Glutamatergic neuron (in vitro differentiated cells): ENCODE data around the gene TMEM123. TPM values are rescaled to one million over a fixed set of nuclear protein-coding genes. Genes with fewer than 3 reads are reported as not detected.

Experiments
- DNase-seq: peaks from one replicate; pipeline ENCODE4 v3.0.0; 2022
- H3K27ac Mint-ChIP-seq: one replicate; pipeline ENCODE4 v1.8.0; 2020; ENCODE audit warnings: mild to moderate bottlenecking, mixed read lengths, inconsistent platforms; ENCODE audit not compliant: unreplicated experiment
- H3K27me3 Mint-ChIP-seq: one replicate; pipeline ENCODE4 v1.8.0; 2020; ENCODE audit warnings: mild to moderate bottlenecking, moderate library complexity, mixed read lengths, inconsistent platforms; ENCODE audit not compliant: unreplicated experiment
- H3K36me3 Mint-ChIP-seq: one replicate; pipeline ENCODE4 v1.8.0; 2020; ENCODE audit warnings: mild to moderate bottlenecking, mixed read lengths, inconsistent platforms; ENCODE audit not compliant: unreplicated experiment
- H3K4me1 Mint-ChIP-seq: one replicate; pipeline ENCODE4 v1.8.0; 2020; ENCODE audit warnings: mild to moderate bottlenecking, low read depth, mixed read lengths, inconsistent platforms; ENCODE audit not compliant: unreplicated experiment
- H3K4me3 Mint-ChIP-seq: one replicate; pipeline ENCODE4 v1.8.0; 2020; ENCODE audit warnings: mild to moderate bottlenecking, mixed read lengths, inconsistent platforms; ENCODE audit not compliant: unreplicated experiment
- H3K9me3 Mint-ChIP-seq: one replicate; pipeline ENCODE4 v1.8.0; 2020; ENCODE audit warnings: mild to moderate bottlenecking, moderate library complexity, mixed read lengths, inconsistent platforms; ENCODE audit not compliant: unreplicated experiment
- CTCF ChIP-seq: fragments of 200-600 bp; sonication (generic); IDR thresholded peaks from one replicate; pipeline ENCODE4 v1.5.0; 2021; ENCODE audit not compliant: partially characterized antibody, unreplicated experiment
- total RNA-seq: library from RNA; stranded (reverse); fragmentation: NEBNext Ultra II Directional; extraction: Animal tissue kit (Norgen Biotek cat#: 25700); gene quantifications from one replicate; pipeline ENCODE4 v1.2.1, GENCODE V29; 2021; ENCODE audit not compliant: unreplicated experiment

The TMEM123 gene
- total RNA-seq, 1 donor from 2014 or later: 18.1 TPM

- peaks cover 2% of the 10 kb centered on the region for H3K27me3 Mint-ChIP-seq
- DNase-seq: no peak
- TF ChIP-seq CTCF: no peak
- no peak overlapping the region for H3K27ac Mint-ChIP-seq
- no peak overlapping the region for H3K4me3 Mint-ChIP-seq
- H3K4me1 Mint-ChIP-seq: peaks cover 17% of the 10 kb centered on the region
- H3K9me3 Mint-ChIP-seq: peaks cover 5% of the 10 kb centered on the region
- H3K36me3 Mint-ChIP-seq: peaks cover 10% of the 10 kb centered on the region
Observed at GRCh38 chr11:102431404-102431803, 21.2 kb downstream of the TMEM123 start.

GRCh38 chr11:102430158-102430836 is 22.3 kb downstream of the TMEM123 start:
- Mint-ChIP-seq H3K27me3 (peaks cover 2% of the 10 kb centered on the region), H3K36me3 (peaks cover 10% of the 10 kb centered on the region), H3K9me3 (peaks cover 5% of the 10 kb centered on the region), H3K4me3 (no peak overlapping the region), H3K27ac (no peak overlapping the region), H3K4me1 (peaks cover 17% of the 10 kb centered on the region)
- DNase-seq: no peak
- no peak for TF ChIP-seq CTCF

- H3K27me3 Mint-ChIP-seq: peaks cover 2% of the 10 kb centered on the region
- peak overlapping the region; percentile 9 for H3K27ac Mint-ChIP-seq
- H3K36me3 Mint-ChIP-seq: peaks cover 10% of the 10 kb centered on the region
- no peak for TF ChIP-seq CTCF
- H3K4me3 Mint-ChIP-seq: no peak overlapping the region
- peaks cover 17% of the 10 kb centered on the region for H3K4me1 Mint-ChIP-seq
- no peak for DNase-seq
- peaks cover 5% of the 10 kb centered on the region for H3K9me3 Mint-ChIP-seq
Observed at GRCh38 chr11:102429691-102430090, 22.9 kb downstream of the TMEM123 start.

DNA sequence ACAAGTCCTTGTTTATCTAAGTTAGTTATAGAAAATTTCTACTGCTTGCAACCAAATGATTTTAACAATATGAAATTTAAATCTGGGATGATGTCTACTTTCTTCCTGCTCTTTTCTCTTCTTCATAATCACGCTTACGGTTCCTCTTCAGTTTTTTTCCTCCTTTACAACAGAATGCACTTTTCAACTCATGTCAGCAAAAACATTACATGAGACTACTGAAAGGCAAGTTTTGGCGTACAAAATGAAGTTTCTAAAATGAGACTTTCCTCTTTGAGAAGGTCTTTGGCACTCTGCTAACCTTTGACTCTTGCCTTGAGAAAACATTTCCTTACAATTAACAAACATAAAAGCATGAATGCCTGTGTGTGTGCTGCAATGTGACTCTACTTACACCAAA is 23.3 kb downstream of the TMEM123 start:
- TF ChIP-seq CTCF: no peak
- Mint-ChIP-seq H3K36me3 (peaks cover 10% of the 10 kb centered on the region), H3K27ac (peak overlapping the region; percentile 9), H3K4me1 (peaks cover 17% of the 10 kb centered on the region), H3K4me3 (no peak overlapping the region), H3K27me3 (peaks cover 2% of the 10 kb centered on the region), H3K9me3 (peaks cover 5% of the 10 kb centered on the region)
- DNase-seq: no peak

DNA sequence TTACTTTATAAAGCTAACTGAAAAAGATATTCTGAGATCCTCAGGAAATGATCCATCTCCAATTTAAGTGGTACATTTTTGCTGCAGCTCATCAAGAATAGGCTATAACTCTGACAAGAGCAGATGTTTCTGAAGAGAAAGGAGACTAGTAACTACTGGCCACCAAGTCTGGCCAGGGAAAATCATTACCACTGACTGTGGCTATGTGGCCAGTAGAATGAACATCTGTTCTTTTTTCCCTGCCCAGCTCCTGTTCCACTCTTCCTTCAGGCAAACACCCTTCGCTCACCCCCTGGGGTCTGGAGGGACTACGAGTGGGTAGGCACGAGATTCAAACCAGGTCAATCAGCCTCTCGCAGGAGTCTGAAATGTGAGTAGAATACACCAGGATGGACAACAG is 23.9 kb downstream of the TMEM123 start:
- no peak overlapping the region for H3K4me3 Mint-ChIP-seq
- no peak for TF ChIP-seq CTCF
- H3K4me1 Mint-ChIP-seq: peaks cover 17% of the 10 kb centered on the region
- peaks cover 10% of the 10 kb centered on the region for H3K36me3 Mint-ChIP-seq
- DNase-seq: peak; percentile 28
- H3K27me3 Mint-ChIP-seq: peaks cover 2% of the 10 kb centered on the region
- peaks cover 5% of the 10 kb centered on the region for H3K9me3 Mint-ChIP-seq
- peak overlapping the region; percentile 9 for H3K27ac Mint-ChIP-seq
